ENCODE data around the gene ENHO.
"Not testable (repeated sequence)": the region's sequence is repeated elsewhere in the genome, so short reads cannot be mapped to it uniquely, and the experiment has no call there.

ENHO gene

GRCh38 chr9:34555002-34555348 is 32.2 kb upstream of the ENHO start:
- DNase-seq, result peak; percentile 83

DNA sequence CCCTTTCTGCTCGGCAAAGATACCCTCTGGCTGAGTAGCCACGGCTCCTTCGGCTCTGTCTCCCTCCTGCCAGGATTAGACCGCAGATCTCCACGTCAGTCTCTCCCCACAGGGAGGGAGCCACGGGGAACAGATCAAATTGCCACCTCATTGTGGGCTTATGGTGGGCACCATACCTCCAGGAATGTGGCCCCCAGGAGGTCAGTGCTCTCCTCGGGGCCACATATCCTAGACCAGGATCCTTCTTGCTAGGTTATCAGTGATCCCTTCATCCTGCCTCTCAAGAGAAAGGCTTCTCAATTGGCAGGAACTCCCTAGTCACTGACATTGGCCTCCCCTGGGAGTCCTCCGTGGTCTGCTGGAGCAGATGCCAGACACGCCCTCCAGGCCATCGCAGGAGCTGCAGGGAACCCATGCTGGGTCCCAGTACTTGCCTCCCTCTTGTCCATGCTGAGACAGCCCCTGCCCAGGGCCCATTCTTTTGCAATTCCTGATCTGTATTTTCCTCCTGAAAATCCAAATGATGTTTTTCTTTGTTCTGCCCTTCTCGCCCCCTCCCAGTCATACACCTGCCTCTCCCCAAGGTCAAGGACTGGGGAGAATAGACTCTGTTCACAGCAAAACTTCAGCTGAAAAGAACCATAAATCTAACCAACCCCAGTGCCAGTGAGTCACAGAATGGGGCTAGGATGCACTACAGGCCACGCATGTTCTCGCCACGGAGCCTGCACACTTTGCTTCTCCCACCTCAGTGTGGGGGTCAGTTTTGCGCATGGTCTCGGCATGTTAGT is 31.6 kb upstream of the ENHO start:
- DNase-seq, result peak; percentile 72

DNA sequence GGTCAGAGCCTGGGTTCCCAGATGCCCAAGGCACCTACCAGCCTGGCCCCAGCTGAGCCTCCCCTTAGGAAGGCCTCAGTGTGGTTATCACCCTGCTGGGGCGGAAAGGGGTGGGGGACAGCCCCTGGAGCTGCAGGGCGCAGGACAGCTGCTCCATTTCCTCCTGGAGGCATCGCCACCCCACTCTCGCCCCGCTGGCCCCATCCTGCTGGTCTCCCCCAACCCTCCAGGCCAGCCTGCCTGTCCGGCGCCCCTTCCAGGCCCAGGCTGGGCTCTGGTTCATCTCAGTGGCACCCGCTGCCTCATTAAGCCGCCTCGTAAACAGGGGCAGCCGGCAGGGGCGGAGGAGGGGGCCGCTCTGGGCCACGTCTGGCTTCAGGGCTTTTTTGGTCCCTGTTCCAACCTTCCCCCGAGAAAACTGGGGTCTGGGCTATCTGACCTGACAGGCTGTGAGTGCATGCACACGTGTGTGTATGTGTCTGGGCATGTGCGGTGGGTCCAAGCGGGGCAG is 30.8 kb upstream of the ENHO start:
- no peak for DNase-seq

DNA sequence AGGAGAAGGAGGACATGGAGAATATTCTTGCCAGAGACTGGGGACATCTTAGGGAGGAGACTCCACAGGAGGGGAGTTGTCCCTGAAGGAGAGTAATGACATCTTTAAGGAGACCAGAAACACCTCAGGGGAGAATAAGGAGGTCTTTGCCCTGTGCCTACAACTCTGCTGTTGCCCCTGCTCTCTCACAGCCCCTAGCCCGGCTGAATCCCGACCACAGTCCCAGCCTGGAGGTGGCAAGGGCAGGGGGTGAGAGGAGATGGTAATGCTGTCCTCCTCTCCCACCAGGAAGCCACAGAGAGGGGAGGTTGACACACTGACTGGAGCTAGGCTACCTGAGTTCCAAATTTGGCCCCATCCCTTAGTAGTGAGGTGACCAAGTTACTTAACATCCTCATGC is 30.2 kb upstream of the ENHO start:
- no peak for DNase-seq

GRCh38 chr9:34552606-34552981 is 29.8 kb upstream of the ENHO start:
- DNase-seq, result no peak

DNA sequence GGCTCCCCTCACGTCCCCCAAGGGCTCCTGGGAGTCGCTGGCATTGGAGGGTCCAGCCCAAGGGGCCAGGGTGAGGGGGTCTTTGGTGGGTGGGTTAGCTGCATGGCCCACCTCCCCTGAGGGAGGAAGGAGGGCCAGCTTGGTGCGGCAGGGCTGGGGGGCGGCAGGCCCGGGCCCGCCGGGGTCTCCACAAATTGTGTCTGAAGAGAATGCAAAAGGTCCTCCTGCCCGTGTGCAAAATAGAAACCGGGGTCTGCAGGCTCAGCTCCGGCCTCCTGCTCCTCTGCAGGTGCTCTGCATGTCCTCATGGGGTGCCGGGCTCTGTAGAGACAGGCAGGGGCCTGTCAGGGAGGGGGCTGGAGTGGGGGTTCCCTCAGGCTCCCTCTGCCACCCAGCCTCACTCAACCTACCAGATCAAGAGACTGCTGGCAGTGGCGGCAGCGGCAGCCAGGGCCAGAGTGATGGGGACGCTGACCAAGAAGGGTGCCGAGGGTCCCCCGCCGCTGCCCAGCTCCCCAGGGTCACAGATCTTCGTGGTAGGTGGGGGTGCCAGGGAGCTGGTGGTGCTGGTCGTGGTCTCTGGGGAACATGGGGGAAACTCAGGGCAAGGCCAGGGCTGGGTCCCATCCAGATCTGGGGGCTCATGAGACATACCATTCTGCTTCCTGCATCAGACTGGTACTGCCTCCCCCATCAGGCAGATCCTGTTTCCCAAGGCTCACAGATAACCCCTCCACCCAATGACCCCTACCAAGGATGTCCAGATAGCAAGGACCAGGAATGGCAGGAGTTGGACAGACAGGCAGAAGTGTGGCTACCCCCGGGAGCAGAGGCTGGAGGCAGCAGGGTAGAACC is 29.2 kb upstream of the ENHO start:
- DNase-seq, result no peak

DNA sequence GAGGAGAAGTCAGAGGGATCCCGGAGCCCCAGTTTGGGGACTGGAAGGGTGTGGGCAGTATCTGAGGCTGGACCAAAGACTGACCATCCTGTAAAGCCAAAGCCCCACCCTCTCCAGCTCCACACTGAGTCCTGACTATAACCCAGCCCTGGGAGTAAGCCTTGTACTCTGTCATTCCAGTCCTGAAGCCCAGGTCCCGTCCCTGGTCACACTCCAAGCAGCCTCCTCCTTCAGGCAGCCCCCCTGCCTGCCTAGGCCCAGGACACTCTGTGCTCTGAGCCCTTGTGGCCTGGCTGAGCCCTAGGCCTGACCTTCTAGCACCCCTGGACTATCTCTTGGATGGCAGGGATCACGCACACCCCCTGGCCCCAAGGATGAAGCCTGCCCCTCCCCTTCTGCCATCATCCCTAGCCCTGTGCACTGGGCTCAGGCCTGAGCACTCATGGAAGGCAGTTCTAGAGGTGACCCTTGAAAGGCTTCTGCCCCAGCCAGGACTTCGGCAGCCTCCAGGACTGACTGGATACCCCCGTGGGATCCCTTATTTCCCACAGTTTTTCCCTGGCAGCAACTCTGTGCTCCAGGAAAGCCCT is 28.0 kb upstream of the ENHO start:
- DNase-seq, result no peak

DNA sequence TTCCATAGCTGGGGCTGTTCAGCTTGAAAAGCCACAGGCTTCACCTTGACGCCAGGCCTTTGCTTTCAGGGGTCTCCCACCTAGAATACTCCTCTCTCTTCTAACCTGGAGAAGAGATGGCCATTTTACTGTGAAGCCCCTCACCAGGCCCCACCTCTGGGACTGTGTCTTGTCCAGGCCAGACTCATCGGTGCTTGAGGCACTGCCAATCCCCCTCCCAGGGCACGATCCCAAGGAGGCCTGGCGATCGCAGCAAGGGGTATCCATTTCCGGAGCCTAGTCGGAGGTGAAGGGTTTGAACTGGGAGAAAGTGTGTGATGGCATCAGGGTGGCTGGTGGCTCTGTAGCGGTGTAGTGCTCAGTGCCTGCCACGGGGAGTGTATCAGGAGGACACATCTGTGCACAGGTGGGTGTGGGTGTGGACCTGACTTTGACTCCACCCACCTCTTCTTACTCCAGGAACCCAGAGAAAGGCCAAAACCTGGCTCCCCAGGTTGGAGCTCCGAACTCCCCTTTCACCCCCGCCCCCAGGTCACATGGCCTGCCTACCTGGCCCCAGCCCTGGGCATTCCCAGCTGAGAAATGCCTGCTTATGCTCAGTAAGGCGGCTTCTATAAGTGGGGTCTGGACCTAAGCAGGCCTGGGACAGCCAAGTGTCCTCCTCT is 27.4 kb upstream of the ENHO start:
- DNase-seq, result no peak

- no peak for DNase-seq
Observed at GRCh38 chr9:34549407-34549732, 26.6 kb upstream of the ENHO start.

DNA sequence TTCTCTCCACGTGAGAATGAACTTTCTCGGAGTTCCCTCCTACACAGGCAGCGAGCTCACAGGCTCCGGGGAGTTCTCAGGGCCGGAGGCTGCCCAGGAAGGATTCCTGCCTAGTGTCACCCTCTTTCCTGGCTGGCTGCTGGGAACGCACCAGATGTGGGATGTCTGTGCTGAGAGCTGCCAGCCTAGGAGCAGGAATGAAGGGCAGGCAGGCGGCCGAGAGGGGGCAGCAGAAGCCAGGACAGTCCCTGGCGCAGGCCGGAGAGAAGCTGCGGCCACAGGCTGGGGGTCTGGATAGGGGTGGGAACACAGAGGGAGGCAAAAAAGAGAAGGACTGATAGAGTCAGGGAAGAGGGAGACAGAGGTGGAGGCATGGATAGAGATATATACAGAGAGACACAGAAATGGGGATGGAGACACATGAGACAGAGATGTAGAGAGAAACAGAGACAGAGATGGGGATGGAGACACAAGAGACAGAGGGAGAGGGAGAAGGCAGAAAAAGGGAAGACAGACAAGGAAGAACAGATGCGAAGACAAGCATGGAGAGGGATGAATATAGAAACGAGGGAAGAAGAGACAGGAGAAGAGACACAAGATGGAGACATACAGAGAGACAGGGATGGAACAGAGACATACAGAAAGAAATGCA is 25.3 kb upstream of the ENHO start:
- no peak for DNase-seq

DNA sequence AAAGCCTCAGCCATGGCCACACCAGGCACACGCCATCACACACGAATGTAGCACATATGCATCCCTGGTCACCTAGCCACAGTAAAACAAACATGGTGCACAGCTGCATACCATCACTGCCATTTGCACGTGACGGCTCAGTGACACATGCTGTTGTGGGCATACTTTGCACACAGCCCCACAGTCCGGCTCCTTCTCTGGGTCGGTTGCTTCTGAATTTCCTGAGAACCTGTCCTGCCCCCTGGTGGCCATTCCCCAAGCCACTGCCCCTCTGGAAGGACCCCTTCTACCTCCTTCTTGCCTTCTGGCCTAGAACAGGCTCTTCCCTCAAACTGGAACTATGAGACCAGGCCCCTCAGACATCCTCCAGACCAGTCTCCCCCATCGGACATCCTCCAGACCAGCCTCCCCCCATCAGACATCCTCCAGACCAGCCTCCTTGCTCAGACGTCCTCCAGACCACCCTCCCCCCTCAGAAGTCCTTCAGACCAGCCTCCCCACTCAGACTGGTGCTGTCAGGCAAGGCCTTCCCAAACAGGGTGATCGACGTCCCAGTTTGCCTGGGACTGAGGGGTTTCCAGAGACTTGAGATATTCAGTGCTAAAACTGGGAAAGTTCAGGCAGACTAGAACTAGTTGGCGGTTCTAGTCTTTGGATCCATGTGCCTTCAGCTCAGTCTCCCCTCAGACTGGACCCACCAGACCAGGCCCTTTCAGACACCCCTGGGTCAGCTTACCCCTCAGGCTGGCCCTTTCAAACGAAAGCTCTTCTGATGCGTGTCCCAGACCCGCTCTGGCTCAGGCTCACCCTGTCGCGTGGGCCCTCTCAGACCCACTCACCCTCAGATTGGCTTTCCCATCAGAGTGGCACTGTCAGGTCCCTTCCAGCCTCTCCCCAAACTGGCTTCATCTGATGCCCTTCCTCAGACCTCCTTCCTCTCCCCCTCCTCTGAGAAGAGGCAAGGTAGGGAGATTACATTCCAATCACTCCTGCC is 24.3 kb upstream of the ENHO start:
- DNase-seq, result no peak

DNA sequence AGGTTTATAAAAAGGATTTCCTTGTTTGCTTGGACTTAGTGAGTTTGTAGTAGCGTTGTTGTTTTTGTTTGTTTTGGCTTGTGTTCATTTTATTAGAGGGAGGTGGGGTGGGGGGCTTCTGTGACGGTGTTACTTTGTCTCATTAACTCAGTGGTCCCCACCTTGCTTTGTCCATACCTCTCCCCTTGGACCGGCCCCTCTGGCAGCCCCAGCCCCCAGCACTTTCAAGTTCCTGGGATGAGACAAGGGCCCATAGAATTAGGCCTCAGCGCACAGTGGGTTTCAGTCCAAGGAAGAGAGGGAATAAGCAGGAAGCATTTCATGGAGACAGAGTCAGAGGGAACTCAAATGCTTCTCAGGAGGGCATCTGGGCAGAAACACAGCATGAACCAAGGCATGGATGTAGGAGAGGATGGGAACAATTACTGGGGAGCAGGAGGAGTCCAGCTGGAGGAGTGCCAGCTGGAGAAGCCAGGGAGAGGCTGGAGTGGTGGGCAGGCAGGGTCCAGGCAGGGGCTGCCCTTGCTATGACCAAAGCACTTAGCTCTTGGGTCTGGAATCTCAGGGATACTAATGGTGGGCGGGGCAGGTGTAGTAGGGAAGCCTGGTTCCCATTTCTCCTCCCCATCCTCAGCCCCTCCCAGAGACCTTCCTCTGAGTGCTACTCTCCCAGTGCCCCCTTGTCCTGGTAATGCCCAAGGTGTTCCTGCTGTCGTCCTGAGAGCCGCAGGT is 23.5 kb upstream of the ENHO start:
- DNase-seq, result no peak

DNA sequence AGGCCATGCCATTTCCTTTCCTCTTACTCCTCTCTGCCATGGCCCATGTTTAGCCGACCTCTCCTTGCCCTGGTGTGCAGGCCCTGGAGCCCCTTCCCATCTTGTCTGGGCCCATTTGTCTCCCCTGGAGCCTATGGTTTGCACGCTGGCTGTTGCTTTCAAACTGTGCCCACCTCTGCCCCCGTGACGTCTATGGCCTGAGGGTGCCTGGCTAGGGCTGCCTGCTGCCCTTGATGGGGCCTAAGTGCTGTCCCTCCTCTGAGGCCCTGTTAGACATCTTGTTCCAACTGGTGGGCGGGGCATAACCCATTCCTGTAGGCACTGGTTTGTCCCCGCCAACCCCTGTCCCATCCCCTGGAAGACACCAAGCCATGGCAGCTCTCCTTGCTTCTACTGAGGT is 22.7 kb upstream of the ENHO start:
- no peak for DNase-seq

- no peak for DNase-seq
Observed at GRCh38 chr9:34544035-34544434, 21.2 kb upstream of the ENHO start.

GRCh38 chr9:34541540-34541939 is 18.8 kb upstream of the ENHO start:
- no peak for DNase-seq

- DNase-seq, result no peak
Observed at GRCh38 chr9:34540827-34541226, 18.0 kb upstream of the ENHO start.

DNA sequence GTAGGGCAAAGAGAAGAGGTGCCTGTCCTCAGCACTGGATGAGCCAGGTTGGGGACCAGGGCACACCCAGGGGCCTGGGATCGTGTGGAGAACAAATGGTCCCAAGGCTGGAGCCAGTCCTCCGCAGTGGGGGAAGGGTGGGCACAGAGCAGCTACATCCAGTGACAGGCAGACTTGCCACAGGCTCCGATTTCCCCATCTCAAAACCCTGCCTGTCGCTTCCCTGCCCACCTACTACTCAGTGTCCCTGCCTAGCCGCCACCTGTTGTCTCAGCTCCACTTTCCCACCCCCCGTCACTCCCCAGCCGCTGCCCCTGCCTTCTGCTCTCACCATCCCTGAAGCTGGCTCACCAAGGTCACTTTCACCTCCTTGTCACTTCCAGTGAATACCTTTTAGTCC is 13.9 kb upstream of the ENHO start:
- DNase-seq, result no peak

DNA sequence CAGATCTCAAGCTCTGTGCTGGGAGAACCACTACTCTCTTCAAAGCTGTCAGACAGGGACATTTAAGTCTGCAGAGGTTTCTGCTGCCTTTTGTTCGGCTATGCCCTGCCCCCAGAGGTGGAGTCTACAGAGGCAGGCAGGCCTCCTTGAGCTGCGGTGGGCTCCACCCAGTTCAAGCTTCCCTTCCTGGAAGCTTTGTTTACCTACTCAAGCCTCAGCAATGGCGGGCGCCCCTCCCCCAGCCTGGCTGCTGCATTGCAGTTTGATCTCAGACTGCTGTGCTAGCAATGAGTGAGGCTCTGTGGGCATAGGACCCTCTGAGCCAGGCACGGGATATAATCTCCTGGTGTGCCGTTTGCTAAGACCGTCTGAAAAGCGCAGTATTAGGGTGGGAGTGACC is 9.3 kb upstream of the ENHO start:
- not testable (repeated sequence) for DNase-seq

GRCh38 chr9:34526026-34526425 is 3.2 kb upstream of the ENHO start:
- DNase-seq, result no peak

DNA sequence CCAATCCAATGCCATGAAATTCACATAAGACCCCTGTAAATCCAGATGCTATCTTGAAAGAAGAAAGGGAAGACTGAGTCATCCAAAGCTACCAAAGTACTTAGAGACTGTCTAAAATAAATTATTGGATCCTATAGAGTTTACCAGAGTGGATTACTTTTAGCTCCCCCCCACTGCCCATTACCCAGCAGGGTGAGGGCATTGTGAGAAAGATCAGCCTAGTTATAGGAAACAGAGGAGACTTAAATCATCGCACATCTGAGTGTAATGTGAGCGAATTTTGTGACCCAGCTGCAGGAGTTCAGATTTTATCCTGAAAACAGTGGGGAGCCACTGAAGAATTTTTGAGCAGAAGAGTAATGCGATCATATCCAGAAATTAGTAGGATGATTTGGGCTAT is 1.6 kb upstream of the ENHO start:
- no peak for DNase-seq
